ENCODE results near the gene GNB5.

Gene GNB5

GRCh38 chr15:52128568-52128967, 62.6 kb downstream of the GNB5 start:
- no peaks in the 10 kb centered on the region for H3K9me3 ChIP-seq (ENCODE audit: control insufficient read depth, low read length)
- H3K79me2 ChIP-seq, result no peaks in the 10 kb centered on the region
- no peak overlapping the region for H3K9ac ChIP-seq
- no peak overlapping the region for H3K4me2 ChIP-seq (ENCODE audit: low read length)
- no peak for TF ChIP-seq CTCF (IDR thresholded peaks at IDR 0.05)
- no peak overlapping the region for H3K27ac ChIP-seq
- H2AFZ ChIP-seq, result no peak overlapping the region
- H3K4me1 ChIP-seq, result no peaks in the 10 kb centered on the region
- no peaks in the 10 kb centered on the region for H3K27me3 ChIP-seq (ENCODE audit: control insufficient read depth, insufficient read depth, low read length)
- H3K36me3 ChIP-seq (ENCODE audit: control insufficient read depth, insufficient read depth, low read length), result no peaks in the 10 kb centered on the region
- no peak overlapping the region for H3K4me3 ChIP-seq (ENCODE audit: low read depth, low read length)

DNA sequence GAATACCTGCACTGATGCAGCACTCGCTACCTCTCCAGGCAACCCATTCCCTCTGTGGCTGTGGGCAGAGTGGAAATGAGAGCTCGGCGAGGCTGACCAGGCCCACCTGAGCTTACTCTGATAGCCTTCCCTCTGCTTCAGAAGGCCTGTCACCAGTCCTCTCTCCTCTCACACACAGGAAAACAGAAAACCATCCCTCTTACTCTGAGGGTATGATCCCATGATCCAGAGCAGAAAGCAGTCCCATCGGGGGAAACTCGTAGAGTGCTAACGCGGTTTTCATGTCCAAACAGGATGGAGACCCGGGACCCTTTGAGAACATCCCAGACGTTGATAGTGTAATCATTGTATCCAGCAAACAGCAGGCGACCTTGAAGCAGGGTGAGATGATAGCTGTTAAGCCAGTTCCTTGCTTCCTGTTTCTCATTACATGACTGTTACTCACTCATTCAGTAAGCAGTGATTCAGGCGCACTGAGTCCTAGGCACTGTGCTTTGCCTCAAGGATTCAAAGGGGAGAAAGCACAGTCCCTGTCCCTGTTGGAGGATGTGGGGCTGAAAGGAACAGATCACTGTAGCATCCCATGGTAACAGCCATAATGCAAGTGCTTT, 66.8 kb downstream of the GNB5 start:
- no peak overlapping the region for H2AFZ ChIP-seq
- H3K4me2 ChIP-seq (ENCODE audit: low read length), result no peak overlapping the region
- no peak for TF ChIP-seq CTCF (IDR thresholded peaks at IDR 0.05)
- H3K27ac ChIP-seq, result no peak overlapping the region
- H3K79me2 ChIP-seq, result no peaks in the 10 kb centered on the region
- H3K4me3 ChIP-seq (ENCODE audit: low read depth, low read length), result no peak overlapping the region
- no peaks in the 10 kb centered on the region for H3K27me3 ChIP-seq (ENCODE audit: control insufficient read depth, insufficient read depth, low read length)
- no peak overlapping the region for H3K9ac ChIP-seq
- H3K9me3 ChIP-seq (ENCODE audit: control insufficient read depth, low read length), result no peaks in the 10 kb centered on the region
- H3K4me1 ChIP-seq, result no peaks in the 10 kb centered on the region
- H3K36me3 ChIP-seq (ENCODE audit: control insufficient read depth, insufficient read depth, low read length), result no peaks in the 10 kb centered on the region

DNA sequence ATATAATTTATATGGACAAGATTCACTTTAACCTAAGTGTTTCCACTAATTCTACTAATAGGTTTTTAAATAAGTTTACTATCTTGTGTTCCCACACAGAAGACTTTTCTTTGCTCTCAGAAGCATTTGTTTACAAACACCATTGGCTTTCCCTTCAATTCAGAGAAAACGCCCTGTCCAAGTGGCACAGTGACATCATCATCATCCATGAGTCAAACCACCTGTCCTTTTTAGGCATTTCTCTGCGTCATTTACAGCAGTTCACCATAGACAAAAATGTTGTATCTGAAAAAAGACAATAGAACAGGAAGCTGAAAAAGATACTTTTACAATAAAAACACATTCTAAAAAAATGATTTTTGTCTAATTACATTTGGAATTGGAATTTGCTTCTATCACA, 69.3 kb downstream of the GNB5 start:
- TF ChIP-seq CTCF (IDR thresholded peaks at IDR 0.05), result no peak
- H3K36me3 ChIP-seq (ENCODE audit: control insufficient read depth, insufficient read depth, low read length), result no peaks in the 10 kb centered on the region
- H2AFZ ChIP-seq, result no peak overlapping the region
- no peaks in the 10 kb centered on the region for H3K79me2 ChIP-seq
- H3K4me1 ChIP-seq, result no peaks in the 10 kb centered on the region
- no peaks in the 10 kb centered on the region for H3K27me3 ChIP-seq (ENCODE audit: control insufficient read depth, insufficient read depth, low read length)
- H3K27ac ChIP-seq, result no peak overlapping the region
- no peaks in the 10 kb centered on the region for H3K9me3 ChIP-seq (ENCODE audit: control insufficient read depth, low read length)
- no peak overlapping the region for H3K4me3 ChIP-seq (ENCODE audit: low read depth, low read length)
- no peak overlapping the region for H3K9ac ChIP-seq
- no peak overlapping the region for H3K4me2 ChIP-seq (ENCODE audit: low read length)

GRCh38 chr15:52121006-52121405, 70.2 kb downstream of the GNB5 start:
- TF ChIP-seq CTCF (IDR thresholded peaks at IDR 0.05), result no peak
- H3K36me3 ChIP-seq (ENCODE audit: control insufficient read depth, insufficient read depth, low read length), result no peaks in the 10 kb centered on the region
- H3K27ac ChIP-seq, result no peak overlapping the region

GRCh38 chr15:52120488-52120887, 70.7 kb downstream of the GNB5 start:
- no peaks in the 10 kb centered on the region for H3K9me3 ChIP-seq (ENCODE audit: control insufficient read depth, low read length)
- no peaks in the 10 kb centered on the region for H3K27me3 ChIP-seq (ENCODE audit: control insufficient read depth, insufficient read depth, low read length)
- no peak overlapping the region for H3K4me2 ChIP-seq (ENCODE audit: low read length)
- H3K79me2 ChIP-seq, result no peaks in the 10 kb centered on the region
- no peak overlapping the region for H2AFZ ChIP-seq
- no peak overlapping the region for H3K4me3 ChIP-seq (ENCODE audit: low read depth, low read length)
- no peaks in the 10 kb centered on the region for H3K36me3 ChIP-seq (ENCODE audit: control insufficient read depth, insufficient read depth, low read length)
- H3K4me1 ChIP-seq, result no peaks in the 10 kb centered on the region
- no peak overlapping the region for H3K9ac ChIP-seq
- H3K27ac ChIP-seq, result no peak overlapping the region
- no peak for TF ChIP-seq CTCF (IDR thresholded peaks at IDR 0.05)

More at GRCh38 chr15:52121006-52121405, 70.2 kb downstream of the GNB5 start:
- no peak overlapping the region for H3K4me3 ChIP-seq (ENCODE audit: low read depth, low read length)
- no peaks in the 10 kb centered on the region for H3K79me2 ChIP-seq
- H3K4me2 ChIP-seq (ENCODE audit: low read length), result no peak overlapping the region
- H3K9ac ChIP-seq, result no peak overlapping the region
- H2AFZ ChIP-seq, result no peak overlapping the region
- H3K9me3 ChIP-seq (ENCODE audit: control insufficient read depth, low read length), result no peaks in the 10 kb centered on the region
- no peaks in the 10 kb centered on the region for H3K4me1 ChIP-seq
- H3K27me3 ChIP-seq (ENCODE audit: control insufficient read depth, insufficient read depth, low read length), result no peaks in the 10 kb centered on the region
